SK-MEL-5 (cell line): ENCODE data around the gene CA12. TPM values are rescaled to one million over a fixed set of nuclear protein-coding genes. Genes with fewer than 3 reads are reported as not detected.

ENCODE experiments used
- DNase-seq: peaks from one replicate; pipeline ENCODE4 v3.0.0-alpha.2; 2016; ENCODE audit warnings: low read depth, low spot score
- in situ Hi-C: cut with HindIII; loops from 2 replicates; pipeline ENCODE4 v1.10.0; 2016; ENCODE audit warnings: low sequenced_read_pairs, high pct_unique_total_duplicates, low pct_unique_long_range_greater_than_20kb
- total RNA-seq: library from RNA; depleted of rRNA; stranded (reverse); fragments of >200 nt; shearing (Covaris generic); gene quantifications from 2 replicates; pipeline ENCODE4 v1.2.3, GENCODE V29; 2014

The CA12 gene
- total RNA-seq, 1 experiment from 2014 or later: 17.4 TPM

DNA sequence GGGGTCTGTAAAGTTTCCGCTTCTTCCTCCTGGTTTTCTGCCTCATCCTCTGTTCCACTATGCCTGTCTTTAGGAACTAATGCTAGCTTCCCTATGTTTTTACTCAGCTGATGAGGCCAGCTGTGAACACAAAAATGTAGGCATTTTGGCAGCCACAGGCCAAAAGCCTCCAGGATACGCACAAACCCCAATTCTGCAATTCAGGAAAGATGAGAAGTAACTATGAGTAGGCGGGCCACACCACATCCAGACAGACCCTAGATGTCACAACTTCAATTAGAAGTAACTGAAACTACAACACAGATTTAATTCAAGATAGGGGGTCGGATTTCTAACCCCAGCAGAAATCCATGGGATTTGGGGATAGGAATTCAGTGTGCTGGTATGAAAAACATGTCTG lies 11.9 kb downstream of the CA12 start:
- in situ Hi-C loops: no loop called here
- DNase-seq: no peak

DNA sequence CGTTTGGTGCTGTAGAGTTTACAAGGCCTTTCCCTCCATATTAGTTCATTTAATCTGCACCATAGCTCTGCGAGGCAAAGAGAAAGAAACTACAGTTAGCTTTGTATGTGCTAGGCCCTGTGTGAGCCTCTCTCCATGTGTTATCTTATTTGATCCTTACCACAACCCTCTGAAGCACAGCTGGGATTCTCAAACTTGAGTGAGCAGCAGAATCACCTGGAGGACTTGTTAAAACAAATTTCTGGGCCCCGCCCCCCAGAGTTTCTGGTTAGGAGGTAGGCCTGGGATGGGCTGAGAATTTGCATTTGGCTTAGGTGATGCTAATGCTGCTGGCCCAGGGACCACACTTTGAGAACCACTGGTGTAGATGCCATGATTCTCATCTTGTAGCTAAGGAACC lies 12.3 kb downstream of the CA12 start:
- no peak for DNase-seq
- in situ Hi-C loops: no loop called here

DNA sequence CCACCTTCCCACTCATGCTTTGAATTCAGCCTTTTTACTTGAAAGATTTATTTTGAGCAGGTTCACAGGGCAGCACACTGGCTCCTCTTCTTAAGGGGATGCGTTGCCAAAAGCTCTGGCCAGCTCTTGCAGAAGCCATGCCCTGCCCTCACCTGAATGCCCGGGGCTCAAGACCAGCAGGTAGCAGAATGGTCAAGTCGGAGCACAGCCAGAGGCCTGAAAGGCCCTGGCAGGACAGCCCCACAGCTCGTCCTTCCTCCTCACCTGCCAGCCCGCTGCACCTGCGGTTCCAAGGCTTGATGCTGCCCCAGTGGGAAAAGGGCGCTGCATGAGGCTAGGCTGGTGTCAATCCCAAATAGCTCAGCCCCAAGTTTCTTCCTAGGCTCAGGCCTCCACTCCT lies 13.1 kb downstream of the CA12 start:
- in situ Hi-C loops: no loop called here
- DNase-seq: no peak

DNA sequence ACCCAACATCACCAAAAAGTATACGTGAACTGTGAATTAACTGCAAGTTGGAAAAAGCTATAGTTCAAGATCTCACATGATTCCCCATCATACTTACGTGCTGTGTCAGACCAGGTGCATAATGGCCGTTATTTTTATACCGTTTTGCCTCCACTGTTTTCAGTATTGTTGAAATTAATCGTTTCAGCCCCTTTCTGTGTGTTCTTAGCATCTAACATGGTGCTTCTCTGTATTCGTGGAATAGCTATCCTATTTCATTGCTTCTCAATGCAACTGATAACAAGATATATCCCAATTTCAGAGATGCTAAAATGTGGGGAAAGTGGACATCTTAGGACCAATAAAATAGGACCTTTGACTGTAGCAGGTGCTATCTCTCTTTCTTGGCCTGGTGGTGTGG lies 13.7 kb downstream of the CA12 start:
- DNase-seq: no peak
- in situ Hi-C loops: no loop called here

DNA sequence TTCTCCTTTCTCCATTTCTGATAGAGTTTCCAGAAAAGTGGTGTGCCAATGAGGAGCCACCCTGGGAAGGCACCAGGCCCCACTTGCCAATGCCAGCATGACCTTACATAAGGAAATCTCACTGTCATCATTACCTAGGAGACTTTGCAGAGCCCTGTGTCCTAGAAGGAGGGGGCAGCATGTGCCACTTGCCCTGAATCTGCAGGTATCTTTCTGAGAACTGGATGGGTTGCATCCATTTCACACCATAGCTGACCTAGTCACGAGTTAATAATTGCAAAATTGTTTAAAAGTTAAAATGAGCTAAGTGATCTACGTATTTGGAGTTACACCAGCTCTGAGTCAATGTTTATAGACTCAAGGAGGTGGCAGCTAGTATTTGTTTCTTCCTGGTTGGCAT lies 14.3 kb downstream of the CA12 start:
- in situ Hi-C loops: no loop called here
- DNase-seq: no peak

DNA sequence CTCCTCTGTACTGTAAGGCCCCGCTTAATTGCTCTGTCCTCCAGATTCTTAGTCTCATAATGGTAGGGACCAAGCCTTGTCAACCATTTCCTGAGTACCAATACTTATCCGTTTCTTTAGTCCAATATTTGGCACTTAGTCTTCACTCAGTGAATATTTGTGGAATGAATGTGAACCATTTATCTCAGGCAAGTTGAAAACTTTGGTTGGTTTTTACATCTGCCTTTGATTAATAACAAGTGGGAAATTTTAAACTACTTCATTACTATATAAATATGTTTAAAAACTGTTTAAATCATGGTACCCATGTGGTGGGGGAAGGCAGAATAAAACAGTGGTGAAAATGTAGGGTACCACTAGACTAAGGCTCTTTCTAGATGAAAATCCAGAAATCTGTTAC lies 15.2 kb downstream of the CA12 start:
- DNase-seq: no peak
- in situ Hi-C loops: no loop called here

DNA sequence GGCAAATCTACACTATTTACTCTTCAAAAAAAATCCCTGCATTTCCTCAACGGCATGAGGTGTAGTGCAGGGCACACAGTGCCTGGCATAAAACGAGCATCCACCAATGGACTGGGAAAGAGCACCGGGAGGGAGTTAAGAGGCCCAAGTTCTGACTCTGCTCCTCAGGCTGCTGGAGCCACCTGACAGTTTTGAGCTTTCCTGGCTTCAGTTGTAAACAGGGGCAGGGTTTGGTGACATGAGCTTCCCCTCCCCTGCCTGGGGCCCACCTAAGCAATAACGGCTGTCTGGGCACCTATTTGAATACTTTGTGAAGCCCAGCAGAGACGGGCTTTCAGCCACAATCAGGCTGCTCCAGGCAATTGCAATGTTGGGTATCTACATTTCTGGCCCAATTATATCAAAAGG lies 16.4 kb downstream of the CA12 start:
- in situ Hi-C loops: no loop called here

DNA sequence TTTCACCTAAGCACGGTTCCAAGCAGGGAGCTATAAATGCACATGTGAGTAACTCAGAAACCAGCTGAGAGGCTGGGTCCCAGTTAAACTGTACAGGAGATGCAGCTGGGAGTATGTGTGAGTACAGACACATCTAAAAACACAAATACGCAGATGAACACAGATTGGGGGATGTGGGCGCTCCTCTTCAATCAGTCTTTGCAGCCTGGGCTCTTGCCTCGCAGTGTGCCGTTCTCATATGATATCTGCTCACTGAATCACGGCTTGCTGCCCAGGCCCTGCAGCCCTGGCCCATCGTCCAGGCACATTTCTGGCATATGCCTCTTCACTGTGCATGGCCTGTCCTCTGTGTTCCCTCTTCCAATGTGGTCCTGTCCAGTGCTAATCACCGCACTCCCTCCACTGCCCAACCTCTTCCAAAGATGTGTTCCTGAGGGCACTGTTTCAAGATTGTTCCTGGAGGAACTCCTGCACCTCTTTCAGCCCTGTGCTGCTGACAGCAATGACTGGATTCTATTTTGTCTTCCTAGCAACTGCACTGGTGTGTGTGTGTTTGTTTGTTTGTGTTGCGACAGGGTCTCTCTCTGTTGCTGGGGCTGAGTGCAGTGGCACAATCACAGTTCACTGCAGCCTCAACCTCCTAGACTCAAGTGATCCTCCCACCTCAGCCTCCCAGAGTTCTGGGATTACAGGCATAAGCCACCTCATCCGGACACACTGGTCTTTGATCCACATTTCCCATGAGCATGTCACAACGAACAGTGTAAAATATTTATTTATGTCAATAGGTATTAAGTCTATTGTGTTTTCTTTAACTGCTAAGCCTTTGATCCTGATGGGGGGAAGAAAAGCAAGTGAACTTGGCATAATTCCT lies 17.0 kb downstream of the CA12 start:
- DNase-seq: no peak
- in situ Hi-C loops: no loop called here

More for the DNA sequence above, 16.4 kb downstream of the CA12 start:
- DNase-seq: no peak

DNA sequence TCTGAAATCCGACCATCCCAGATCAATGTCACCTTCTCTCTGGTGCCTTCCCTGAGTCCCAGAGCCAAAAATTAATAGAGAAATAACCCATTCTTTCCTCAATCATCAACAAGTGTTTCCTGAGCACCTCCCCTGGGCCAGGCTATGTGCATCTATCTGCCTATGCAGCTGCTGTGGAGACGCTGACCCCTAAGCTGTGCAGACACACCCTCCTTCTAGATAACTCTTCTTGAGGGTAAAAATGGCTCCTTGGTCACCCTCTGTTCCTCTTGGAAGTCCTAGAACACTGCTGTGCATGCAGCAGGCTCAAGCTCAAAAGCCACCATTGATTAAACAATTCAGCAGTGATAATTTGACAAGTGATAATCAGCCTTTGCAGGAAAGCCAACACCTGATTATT lies 18.4 kb downstream of the CA12 start:
- no peak for DNase-seq
- in situ Hi-C loops: no loop called here

DNA sequence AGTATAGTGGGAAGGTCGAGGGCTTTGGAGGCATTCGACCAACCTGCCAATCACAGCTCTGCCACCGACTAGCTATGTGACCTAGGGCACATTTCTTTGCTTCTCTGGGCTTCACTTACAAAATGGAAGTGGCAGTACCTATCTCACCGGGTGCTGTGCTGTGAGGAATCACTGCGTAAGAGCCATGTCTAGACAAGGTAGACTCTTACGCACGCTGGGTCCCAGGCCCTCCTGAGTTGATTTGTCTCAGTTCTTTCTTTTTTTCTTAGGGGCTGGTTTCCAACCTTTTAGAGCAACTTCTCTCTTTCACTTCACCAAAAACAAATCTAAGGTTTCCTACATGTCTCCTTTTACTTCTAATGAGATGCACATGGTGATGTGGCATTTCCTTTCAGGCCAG lies 18.8 kb downstream of the CA12 start:
- in situ Hi-C loops: no loop called here
- DNase-seq: no peak

DNA sequence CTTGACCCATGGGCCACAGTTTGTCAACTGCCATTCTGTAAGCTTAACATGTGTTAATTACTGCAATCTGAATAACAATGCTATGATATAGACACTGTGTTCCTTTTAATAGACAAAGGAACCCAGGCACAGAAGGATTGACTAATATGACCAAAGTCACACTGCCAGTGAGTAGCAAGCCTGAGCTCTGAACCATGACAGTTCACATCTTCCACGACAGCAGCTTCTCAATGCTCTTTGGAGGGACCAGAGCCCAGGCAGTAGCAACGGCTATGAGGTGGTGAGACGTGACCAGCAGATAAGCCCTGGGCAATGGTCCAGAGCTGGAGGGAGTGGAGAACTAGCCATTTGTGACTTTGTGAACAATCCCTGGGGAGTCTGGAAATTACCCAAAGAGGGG lies 19.4 kb downstream of the CA12 start:
- in situ Hi-C loops: no loop called here
- DNase-seq: no peak

DNA sequence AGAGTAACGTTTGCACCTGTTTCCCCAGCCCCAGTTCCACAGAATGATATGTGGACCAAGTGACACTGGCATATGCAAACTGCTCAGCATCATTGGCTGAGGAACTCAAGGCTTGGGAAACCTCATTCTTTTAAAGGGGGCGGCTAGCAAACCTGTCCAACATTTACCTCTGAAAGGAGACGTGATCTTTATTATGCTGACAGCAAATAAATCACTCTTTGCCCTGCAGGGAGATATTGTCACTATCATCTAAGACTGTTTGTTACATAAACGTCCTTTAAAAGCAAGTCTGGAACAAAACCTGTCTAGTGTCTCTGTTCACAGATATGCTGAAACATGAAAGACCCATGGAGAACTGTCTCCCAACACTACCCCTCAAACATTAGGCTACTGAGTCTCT lies 21.5 kb downstream of the CA12 start:
- DNase-seq: no peak

DNA sequence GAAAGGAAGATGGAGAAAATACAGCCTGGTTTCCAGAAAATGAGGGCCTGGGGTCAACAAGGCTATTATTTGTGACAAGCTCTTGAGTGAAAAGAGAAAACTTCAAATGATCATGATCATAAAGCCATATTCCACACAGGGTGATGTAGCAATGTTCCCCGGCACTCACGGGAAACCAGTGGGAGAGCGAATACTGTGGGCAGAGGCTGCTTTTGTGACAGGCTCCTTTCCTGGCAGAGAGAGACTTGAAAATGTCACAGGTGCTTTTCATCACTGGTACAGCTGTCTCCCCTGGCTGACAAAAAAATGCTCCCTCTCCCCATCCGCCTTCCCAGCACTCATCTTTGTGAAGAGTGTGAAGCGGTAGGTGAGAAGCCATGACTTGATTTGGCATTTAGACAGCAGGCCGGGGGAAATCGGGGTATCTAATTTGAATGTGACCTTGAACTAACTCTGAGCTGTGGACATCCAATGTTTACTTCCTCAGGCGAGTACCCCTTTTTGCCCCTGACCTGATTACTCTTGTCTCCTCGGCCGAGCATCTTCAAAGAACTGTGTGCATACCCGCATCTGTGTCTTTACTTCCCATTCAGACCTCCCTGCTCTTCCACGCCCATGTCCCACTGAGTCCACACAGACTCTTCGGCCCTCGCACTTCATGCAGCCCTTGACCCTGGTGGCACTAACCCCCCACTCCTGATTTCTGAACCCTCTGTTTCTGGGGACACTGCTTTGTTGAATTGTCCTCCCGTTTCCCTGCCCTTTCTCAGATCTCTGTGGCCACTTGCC lies 23.2 kb downstream of the CA12 start:
- in situ Hi-C loops: no loop called here
- DNase-seq: no peak

More for the DNA sequence above, 21.5 kb downstream of the CA12 start:
- in situ Hi-C loops: no loop called here

DNA sequence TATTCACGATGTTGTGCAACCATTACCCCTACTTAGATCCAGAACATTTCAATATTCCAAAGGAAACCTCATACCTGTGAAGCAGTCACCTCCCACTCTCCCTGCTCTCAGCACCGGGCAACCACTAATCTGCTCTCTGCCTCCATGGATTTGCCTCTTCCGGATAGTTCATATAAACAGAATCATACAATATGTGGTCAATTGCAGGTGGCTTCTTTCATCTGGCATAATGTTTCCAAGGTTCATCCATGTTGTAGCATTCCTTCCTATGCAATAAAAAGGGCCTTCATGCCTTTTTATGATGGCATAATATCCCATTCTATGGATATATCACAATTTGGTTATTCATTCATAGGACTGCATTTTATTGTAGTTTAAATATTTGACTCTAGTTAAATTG lies 23.9 kb downstream of the CA12 start:
- no peak for DNase-seq
- in situ Hi-C loops: no loop called here

DNA sequence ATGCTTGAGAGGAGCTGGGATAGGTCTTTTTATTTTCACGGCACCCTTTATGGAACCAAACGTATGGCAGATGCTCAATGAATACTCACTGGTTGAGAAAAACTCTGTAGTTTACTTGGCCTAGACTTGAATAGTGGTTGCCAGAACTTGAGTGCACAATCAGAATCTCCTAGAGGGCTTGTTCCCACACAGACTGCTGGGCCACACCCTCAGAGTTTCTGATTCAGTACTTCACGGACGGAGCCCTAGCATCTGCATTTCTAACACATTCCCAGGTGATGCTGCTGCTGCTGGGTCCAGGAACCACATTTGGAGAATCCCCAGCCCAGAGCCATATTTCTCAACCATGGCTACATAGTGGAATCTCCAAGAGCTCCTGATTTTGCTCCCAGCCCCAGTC lies 24.6 kb downstream of the CA12 start:
- in situ Hi-C loops: no loop called here
- no peak for DNase-seq

DNA sequence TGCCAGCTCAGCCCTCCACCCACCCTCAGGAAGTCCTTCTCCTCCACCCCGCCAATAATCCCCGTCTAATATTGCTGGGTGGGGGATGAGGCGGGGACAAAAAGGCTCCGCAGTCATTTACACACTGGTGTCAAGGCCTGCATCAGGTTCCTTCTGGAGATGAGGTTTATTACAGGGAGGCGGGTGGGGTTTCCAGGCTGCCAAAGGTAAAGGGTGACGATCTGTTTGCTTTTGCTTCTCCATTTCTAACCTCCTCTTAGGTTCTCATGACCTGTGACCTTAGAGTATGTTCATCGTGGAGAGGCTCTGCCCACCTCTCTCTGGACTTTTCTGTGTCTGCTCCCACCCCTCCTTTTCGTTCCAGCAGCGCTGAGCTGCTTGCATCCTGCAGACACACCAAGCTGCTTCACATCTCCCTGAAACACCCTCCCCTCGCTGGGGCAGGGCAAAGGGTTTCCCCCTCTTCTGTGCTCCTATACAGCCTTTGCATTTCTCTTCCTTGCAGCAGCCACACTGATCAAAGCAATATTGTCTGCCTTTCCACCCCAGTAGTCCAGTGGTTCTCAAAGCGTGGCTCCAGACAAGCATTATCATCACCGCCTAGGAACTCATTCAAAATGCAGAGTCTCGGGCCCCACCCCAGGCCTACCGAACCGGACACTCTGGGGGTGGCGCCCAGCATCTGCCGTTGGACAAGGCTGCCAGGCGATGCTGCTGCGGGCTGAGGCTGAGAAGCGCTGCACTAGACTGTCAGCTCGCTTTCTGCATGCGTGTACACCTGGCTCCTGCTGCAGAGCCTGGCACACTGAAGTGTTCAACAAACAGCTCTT lies 26.6 kb downstream of the CA12 start:
- in situ Hi-C loops: no loop called here
- no peak for DNase-seq

DNA sequence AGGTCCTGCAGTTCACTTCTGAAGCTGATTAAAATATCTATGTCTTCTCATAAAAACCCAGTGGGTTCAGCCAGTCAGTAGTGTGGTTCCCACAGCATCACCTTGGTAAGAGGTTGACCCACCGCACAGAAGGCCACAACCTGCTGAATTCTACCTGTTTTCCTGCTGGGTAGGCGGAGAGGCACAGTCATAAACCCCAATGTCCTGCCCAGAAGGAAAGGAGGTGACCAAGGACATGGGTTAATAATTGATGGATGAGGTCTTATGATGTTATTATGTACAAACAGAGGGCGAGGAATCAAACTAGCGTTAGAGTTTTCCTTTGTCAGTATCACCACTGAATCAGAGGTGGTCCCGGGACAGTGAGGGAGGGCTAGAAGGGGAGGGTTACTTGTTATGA lies 27.8 kb downstream of the CA12 start:
- DNase-seq: no peak
- in situ Hi-C loops: no loop called here

DNA sequence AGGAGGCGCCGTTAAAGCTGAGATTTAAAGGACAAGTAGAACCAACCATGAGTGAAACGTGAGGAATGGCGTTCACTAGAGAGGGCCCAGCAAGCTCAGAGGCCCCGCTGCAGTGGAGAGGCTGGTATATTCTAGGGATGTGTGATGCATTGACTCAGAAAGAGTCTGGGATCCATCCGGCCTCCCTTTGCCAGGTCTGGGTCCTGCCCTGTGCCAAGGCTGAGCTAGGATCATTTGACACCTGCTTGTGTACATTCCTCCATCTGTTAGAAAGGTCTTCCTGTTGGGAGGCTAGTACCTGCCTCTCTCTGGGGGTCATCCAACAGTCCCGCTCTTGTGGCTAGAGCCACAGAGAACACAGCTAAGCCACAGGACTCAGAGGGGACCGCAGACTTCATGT lies 28.4 kb downstream of the CA12 start:
- DNase-seq: no peak
- in situ Hi-C loops: no loop called here
